Measurements from ENCODE around the gene GDI1. TPM values are rescaled to one million over a fixed set of nuclear protein-coding genes. Genes with fewer than 3 reads are reported as not detected.
A peak's percentile ranks its signal among the peaks of the same experiment; 100 is the strongest.

Gene GDI1
- polyA plus RNA-seq, 1 of the 3 experiments (the other 2 are of a cell fraction) = 408 TPM

DNA sequence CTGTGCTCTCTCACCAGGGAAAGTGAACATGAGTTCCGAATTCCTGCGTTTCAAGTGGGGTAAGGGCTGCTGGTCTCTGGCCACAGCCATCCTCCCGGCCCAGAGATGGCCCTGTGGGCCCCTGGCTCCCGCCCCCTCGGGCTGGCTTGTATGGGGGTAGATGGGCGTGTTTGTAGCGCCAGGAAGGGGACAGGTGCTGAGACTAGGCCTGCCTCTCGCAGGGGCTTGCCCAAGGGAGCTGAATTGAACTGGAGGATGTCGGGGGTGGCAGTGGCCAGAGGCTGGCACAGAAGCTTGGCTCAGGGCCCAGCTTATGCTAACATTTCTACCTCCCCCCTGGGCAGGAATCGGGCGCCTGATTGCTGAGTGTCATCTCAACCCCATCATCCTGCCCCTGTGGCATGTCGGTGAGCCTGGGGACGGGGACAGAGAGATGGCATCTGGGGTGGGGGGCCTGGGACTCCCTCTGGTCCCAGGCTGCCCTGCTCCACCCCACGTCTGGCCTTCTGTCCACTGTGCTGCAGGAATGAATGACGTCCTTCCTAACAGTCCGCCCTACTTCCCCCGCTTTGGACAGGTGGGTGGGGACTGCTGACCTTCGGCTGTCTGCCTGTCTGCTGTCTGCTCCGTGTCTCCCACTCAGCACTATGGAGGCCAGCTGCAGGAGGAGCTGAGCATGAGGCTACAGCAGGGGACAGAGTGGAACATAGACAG lies 17.1 kb upstream of the GDI1 start:
- Histone ChIP-seq H3K4me3 (ENCODE audit: low read depth in 2 of 2, low read length in 1 of 2) (no peak overlapping the region), H3K9me3 (no peaks in the 10 kb centered on the region), H3K9me2 (no peaks in the 10 kb centered on the region), H3K79me2 (ENCODE audit: insufficient read depth) (no peaks in the 10 kb centered on the region), H3F3A (replicated peaks; ENCODE audit: insufficient read depth) (no peaks in the 10 kb centered on the region), H3K36me3 (replicated peaks in 1 of 2; ENCODE audit: control insufficient read depth in 1 of 2, insufficient read depth in 2 of 2, low read length in 1 of 2) (no peaks in the 10 kb centered on the region), H3K27me3 (ENCODE audit: insufficient read depth) (peaks cover 5% of the 10 kb centered on the region), H2AFZ (ENCODE audit: low read depth) (no peak overlapping the region), H3K27ac (ENCODE audit: low read depth in 2 of 2, low read length in 1 of 2) (peak overlapping the region in 1 of 2 experiments; percentile 77; a peak in 2 of 4 replicates), H4K20me1 (ENCODE audit: insufficient read depth) (no peaks in the 10 kb centered on the region), H3K9ac (no peak overlapping the region), H3K4me1 (ENCODE audit: control insufficient read depth in 1 of 2, insufficient read depth in 2 of 2, low read depth in 1 of 2, low read length in 1 of 2) (peaks cover 0 to 23% of the 10 kb centered on the region in 2 experiments; a peak in 1 of 4 replicates), H3K4me2 (no peak overlapping the region)
- TF ChIP-seq FOXJ3 (CRISPR knock-in tag; IDR thresholded peaks at IDR 0.05) (no peak), YY1 (IDR thresholded peaks at IDR 0.05; ENCODE audit: low read depth) (no peak), MXI1 (IDR thresholded peaks at IDR 0.05; ENCODE audit: low read depth, low read length) (no peak), RCOR1 (IDR thresholded peaks at IDR 0.05; ENCODE audit: low read length) (no peak), CHD2 (IDR thresholded peaks at IDR 0.05; ENCODE audit: low read length, partially characterized antibody) (no peak), FOSL2 (IDR thresholded peaks at IDR 0.05; ENCODE audit: borderline replicate concordance, low read depth) (no peak), TCF12 (IDR thresholded peaks at IDR 0.05) (no peak), TAF1 (IDR thresholded peaks at IDR 0.05; ENCODE audit: borderline replicate concordance, low read depth, low read length) (no peak), TEAD4 (IDR thresholded peaks at IDR 0.05; ENCODE audit: borderline replicate concordance, insufficient read depth) (no peak), JUND (IDR thresholded peaks at IDR 0.05) (no peak), EZH2phosphoT487 (IDR thresholded peaks at IDR 0.05; ENCODE audit: borderline replicate concordance, low read depth) (no peak), GABPA (IDR thresholded peaks at IDR 0.05; ENCODE audit: low read depth) (no peak), POLR2AphosphoS5 (IDR thresholded peaks at IDR 0.05; ENCODE audit: low read depth, low read length) (no peak), ELF1 (IDR thresholded peaks at IDR 0.05) (no peak), GATA2 (CRISPR knock-in tag; IDR thresholded peaks at IDR 0.05) (no peak)
- TF ChIP-seq, protein P1, sequence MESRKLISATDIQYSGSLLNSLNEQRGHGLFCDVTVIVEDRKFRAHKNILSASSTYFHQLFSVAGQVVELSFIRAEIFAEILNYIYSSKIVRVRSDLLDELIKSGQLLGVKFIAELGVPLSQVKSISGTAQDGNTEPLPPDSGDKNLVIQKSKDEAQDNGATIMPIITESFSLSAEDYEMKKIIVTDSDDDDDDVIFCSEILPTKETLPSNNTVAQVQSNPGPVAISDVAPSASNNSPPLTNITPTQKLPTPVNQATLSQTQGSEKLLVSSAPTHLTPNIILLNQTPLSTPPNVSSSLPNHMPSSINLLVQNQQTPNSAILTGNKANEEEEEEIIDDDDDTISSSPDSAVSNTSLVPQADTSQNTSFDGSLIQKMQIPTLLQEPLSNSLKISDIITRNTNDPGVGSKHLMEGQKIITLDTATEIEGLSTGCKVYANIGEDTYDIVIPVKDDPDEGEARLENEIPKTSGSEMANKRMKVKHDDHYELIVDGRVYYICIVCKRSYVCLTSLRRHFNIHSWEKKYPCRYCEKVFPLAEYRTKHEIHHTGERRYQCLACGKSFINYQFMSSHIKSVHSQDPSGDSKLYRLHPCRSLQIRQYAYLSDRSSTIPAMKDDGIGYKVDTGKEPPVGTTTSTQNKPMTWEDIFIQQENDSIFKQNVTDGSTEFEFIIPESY (IDR thresholded peaks at IDR 0.05; ENCODE audit: borderline replicate concordance, low read depth) = no peak
- TF ChIP-seq, protein P2, sequence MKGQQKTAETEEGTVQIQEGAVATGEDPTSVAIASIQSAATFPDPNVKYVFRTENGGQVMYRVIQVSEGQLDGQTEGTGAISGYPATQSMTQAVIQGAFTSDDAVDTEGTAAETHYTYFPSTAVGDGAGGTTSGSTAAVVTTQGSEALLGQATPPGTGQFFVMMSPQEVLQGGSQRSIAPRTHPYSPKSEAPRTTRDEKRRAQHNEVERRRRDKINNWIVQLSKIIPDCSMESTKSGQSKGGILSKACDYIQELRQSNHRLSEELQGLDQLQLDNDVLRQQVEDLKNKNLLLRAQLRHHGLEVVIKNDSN (IDR thresholded peaks at IDR 0.05; ENCODE audit: borderline replicate concordance, low read depth) = no peak
- TF ChIP-seq, protein P3, sequence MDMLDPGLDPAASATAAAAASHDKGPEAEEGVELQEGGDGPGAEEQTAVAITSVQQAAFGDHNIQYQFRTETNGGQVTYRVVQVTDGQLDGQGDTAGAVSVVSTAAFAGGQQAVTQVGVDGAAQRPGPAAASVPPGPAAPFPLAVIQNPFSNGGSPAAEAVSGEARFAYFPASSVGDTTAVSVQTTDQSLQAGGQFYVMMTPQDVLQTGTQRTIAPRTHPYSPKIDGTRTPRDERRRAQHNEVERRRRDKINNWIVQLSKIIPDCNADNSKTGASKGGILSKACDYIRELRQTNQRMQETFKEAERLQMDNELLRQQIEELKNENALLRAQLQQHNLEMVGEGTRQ (IDR thresholded peaks at IDR 0.05; ENCODE audit: borderline replicate concordance, low read depth, low read length) = no peak
- WGBS (ENCODE audit: low lambda C conversion rate) = 24% methylated on average over 6 of the region's 19 CpGs
- ChIA-PET CTCF (interaction anchor here (0.8 to 1.7 kb wide), 5 partner anchors 9 to 107 kb away, joined by 3 to 5 read pairs (median 4); partner anchors contain the start of gene FLNA), POLR2A (interaction anchor here (0.6 to 2.1 kb wide), 7 partner anchors 8 to 127 kb away, joined by 3 to 4 read pairs (median 3); partner anchors contain the start of gene IKBKG)
- peak; percentile 68 for DNase-seq
